ENCODE measurements around the gene AZU1.
"Not testable (repeated sequence)": the region's sequence is repeated elsewhere in the genome, so short reads cannot be mapped to it uniquely, and the experiment has no call there.

AZU1 gene

DNA sequence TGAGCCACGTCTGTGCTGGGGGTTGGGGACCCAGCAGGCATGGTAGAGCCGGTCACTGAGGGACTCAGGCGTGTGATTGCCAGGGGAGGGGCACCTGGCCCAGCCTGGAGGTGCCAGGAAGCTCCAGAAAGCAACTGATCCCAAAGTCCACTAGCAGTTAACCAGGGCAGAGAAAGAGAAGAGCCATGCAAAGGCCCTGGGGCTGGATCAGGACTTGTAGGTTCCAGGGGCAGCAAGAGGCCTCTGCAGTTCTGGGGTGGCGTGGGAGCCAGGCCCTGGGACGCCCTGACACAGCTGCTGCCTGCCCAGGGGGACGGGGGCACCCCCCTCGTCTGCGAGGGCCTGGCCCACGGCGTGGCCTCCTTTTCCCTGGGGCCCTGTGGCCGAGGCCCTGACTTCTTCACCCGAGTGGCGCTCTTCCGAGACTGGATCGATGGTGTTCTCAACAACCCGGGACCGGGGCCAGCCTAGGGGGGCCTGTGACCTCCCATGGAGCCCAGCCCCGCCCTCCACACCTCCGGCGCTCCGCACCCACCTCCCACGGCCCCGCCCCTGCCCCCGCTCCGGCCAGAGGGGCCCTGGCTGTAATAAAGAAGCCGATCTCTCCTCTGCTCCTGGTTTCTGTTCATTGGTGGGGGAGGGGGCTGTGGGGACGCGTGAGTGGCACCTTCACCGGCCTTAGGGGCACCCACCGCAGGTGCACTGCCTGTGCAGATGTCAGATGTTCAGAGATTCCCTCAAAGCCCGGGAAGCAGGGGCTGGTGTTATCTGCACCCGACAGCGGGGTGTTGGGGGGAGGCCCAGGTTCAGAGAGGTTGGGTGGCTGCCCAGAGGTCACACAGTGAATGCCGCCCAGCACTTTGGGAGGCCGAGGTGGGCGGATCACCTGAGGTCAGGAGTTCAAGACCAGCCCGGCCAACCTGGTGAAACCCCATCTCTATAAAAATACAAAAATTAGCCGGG lies 4.1 kb downstream of the AZU1 start:
- no peak for DNase-seq

DNA sequence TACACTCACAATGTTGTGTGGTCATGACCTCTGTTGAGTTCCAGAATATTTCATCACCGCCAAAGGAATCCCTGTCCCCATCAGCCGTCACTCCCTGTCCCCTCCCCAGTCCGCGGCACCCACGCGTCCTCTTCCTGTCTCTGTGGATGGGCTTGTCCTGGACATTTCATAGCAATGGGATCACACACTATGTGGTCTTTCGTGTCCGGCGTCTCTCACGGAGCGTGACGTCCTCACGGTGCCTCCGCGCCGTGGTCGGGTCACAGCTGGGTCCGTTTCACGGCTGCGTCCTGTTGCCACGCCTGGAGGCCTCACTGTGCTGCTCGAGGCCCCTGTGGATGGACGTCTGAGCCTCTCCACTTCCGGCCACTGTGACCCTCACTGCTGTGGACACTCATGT lies 6.6 kb downstream of the AZU1 start:
- DNase-seq, result no peak

GRCh38 chr19:835210-835810 lies 7.7 kb downstream of the AZU1 start:
- no peak for DNase-seq

DNA sequence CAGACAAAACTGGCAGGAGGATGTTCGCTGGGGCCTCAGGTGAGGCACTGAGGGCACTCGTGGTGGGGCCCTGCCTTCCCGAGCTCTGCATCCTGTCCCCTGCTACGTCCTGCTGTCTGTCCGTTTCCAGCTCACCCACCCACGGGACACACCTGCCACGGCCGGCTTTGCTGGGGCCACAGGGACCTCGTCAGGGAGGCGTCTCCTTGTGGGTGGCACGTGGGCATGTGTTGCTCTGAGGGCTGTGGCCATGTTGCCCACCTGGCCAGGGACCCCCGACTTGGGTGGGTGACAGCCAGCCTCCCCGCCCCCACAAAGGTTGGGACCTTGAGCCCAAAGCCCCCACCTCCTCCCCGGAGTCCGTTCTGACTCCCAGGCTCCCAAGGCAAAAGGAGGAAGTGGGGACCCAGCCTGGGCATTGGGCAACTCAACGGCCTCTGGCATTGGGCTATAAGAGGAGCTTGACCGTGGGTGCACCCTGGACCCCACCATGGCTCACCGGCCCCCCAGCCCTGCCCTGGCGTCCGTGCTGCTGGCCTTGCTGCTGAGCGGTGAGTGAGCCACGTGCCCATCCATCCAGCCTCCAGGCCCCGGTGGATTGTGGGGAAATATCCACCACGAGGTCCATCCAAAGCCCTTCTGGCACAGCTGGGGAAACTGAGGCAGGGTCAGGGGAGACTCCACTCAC lies 13.0 kb downstream of the AZU1 start, which contains the start of gene PRTN3:
Gene PRTN3, plus strand, starts transcription at position 481 of the 688 bp plus-strand sequence. Its CDS starts 10 bp downstream, at position 491.
- no peak for DNase-seq

- not testable (repeated sequence) for DNase-seq
Measured at GRCh38 chr19:842802-843179, 15.2 kb downstream of the AZU1 start.

DNA sequence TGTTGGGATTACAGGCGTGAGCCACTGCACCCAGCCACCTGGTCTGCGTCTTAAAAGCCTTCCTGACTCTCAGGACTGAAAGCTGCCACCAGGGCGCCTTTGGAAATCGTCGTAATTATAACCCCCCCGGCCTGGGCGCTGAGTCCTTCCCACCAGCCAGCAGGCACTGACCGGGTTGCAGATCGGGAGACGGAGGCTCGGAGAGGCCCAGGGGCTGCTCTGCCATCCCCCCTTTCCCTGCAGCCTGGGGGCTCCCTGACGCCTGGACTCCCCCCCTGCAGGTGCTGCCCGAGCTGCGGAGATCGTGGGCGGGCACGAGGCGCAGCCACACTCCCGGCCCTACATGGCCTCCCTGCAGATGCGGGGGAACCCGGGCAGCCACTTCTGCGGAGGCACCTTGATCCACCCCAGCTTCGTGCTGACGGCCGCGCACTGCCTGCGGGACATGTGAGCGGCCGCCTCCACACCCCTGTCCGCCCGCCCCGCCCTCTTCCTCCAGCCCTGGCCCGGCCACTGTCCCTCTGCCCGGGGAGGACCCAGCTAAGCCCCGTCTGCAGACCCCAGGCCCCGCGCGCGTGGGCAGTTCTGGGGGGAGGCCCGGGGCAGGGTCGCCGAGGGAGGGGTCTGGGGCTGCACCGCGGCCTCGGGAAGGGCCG lies 15.7 kb downstream of the AZU1 start:
- DNase-seq, result no peak

GRCh38 chr19:843836-844545 lies 16.4 kb downstream of the AZU1 start:
- no peak for DNase-seq

- DNase-seq, result no peak
Measured at GRCh38 chr19:844546-844971, 16.9 kb downstream of the AZU1 start.

- DNase-seq, result no peak
Measured at GRCh38 chr19:845707-846521, 18.3 kb downstream of the AZU1 start.

GRCh38 chr19:848386-848921 lies 20.8 kb downstream of the AZU1 start:
- no peak for DNase-seq

GRCh38 chr19:849195-849594 lies 21.6 kb downstream of the AZU1 start:
- not testable (repeated sequence) for DNase-seq

- peak; percentile 84 for DNase-seq
Measured at GRCh38 chr19:850221-850978, 22.8 kb downstream of the AZU1 start.

DNA sequence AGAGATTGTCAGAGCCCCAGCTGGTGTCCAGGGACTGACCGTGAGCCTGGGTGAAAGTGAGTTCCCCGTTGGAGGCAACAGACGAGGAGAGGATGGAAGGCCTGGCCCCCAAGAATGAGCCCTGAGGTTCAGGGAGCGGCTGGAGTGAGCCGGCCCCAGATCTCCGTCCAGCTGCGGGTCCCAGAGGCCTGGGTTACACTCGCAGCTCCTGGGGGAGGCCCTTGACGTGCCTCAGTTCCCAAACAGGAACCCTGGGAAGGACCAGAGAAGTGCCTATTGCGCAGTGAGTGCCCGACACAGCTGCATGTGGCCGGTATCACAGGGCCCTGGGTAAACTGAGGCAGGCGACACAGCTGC lies 23.3 kb downstream of the AZU1 start:
- DNase-seq, result no peak

- no peak for DNase-seq
Measured at GRCh38 chr19:852136-853013, 24.7 kb downstream of the AZU1 start, which contains the start of gene ELANE. Gene ELANE (plus strand): TSS chr19:852303. CDS start chr19:852329, 26 bp downstream.

- no peak for DNase-seq
Measured at GRCh38 chr19:853014-853585, 25.5 kb downstream of the AZU1 start.

GRCh38 chr19:853614-854220 lies 26.1 kb downstream of the AZU1 start:
- DNase-seq, result not testable (repeated sequence)

DNA sequence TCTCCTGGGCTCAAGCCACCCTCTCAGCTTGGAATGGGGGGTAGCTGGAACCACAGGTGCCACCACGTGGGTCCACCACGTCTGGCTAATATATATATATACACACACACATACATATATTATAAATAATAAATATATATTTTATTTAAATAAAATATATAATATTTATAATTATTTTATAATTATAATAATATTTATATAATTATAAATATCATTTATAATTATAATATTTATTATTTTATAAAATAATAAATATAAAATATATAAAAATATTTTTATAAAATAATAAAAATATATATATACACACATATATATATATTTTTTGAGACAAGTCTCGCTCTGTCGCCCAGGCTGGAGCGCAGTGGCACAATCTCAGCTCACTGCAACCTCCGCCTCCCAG lies 26.9 kb downstream of the AZU1 start:
- no peak for DNase-seq

DNA sequence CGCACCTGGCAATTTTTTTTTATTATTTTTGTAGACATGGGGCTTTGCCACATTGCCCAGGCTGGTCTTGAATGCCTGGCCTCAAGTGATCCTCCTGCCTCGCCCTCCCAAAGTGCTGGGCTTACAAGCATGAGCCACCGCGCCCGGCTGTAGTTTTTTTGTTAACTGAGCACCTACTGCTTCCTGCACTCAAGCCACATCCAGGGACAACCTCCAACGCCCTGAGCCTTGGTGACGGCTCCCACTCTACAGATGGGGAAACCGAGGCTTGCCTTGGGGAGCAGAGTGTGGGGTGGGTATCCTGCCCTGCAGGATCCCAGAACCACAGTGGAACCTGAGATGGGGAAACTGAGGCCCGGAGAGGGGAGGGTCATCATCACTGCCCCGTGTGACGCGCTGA lies 27.5 kb downstream of the AZU1 start:
- no peak for DNase-seq
